Stimulated activated effector memory CD8-positive, alpha-beta T cell treated with anti-CD3 and anti-CD28 coated beads, Interleukin-12 subunit alpha, Interleukin-12 subunit beta, amount 100 ng/mL, for 72 hours (primary cell): ENCODE results near the gene RAB4B.
A peak's percentile ranks its signal among the peaks of the same experiment; 100 is the strongest.
"Not testable (repeated sequence)": the region's sequence is repeated elsewhere in the genome, so short reads cannot be mapped to it uniquely, and the experiment has no call there.

Source experiments
- ATAC-seq: fragments of 150-1000 bp; cut with Tn5 transposase; 2 replicates; pipeline ENCODE4 v1.10.0; 2021
- DNase-seq, 2 donors: peaks; one replicate each; pipeline ENCODE4 v3.0.0; 2021 to 2022; ENCODE audit warnings: low spot score in 2 of 2
- H3K27ac Mint-ChIP-seq: one replicate; pipeline ENCODE4 v1.8.0; 2022; ENCODE audit warnings: mild to moderate bottlenecking, mixed read lengths
- H3K36me3 Mint-ChIP-seq: one replicate; pipeline ENCODE4 v1.8.0; 2022; ENCODE audit warnings: mild to moderate bottlenecking, mixed read lengths
- H3K4me1 Mint-ChIP-seq: one replicate; pipeline ENCODE4 v1.8.0; 2022; ENCODE audit warnings: mixed read lengths
- H3K4me3 Mint-ChIP-seq: one replicate; pipeline ENCODE4 v1.8.0; 2022; ENCODE audit warnings: mild to moderate bottlenecking, mixed read lengths
- H3K9me3 Mint-ChIP-seq: one replicate; pipeline ENCODE4 v1.8.0; 2022; ENCODE audit warnings: mixed read lengths

The RAB4B gene, protein sequence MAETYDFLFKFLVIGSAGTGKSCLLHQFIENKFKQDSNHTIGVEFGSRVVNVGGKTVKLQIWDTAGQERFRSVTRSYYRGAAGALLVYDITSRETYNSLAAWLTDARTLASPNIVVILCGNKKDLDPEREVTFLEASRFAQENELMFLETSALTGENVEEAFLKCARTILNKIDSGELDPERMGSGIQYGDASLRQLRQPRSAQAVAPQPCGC

GRCh38 chr19:40777937-40778705, at the start of gene RAB4B:
Gene RAB4B (plus strand): TSS chr19:40778247. CDS start chr19:40778376, 129 bp downstream.
- no peaks in the 10 kb centered on the region for H3K9me3 Mint-ChIP-seq
- peaks cover 54% of the 10 kb centered on the region for H3K36me3 Mint-ChIP-seq
- H3K27ac Mint-ChIP-seq, result peak within 1 kb of the TSS; percentile 95
- peak within 1 kb of the TSS; percentile 95 for H3K4me3 Mint-ChIP-seq
- DNase-seq, result peak; percentile 96 to 100
- ATAC-seq, result peak; percentile 87
- peaks cover 54% of the 10 kb centered on the region for H3K4me1 Mint-ChIP-seq

DNA sequence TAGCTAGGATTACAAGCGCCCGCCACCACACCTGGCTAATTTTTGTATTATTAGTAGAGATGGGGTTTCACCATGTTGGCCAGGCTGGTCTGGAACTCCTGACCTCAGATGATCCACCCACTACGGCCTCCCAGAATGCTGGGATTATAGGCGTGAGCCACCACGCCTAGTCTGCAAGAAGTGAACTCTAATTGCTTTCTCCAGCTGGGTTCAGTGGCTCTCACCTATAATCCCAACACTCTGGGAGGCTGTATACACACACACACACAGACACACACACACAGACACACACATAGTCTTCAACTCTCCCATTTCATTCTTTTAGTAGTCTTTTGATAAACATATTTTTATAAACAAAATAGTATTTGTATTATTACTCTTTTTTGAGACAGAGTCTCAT, 48.0 kb upstream of the RAB4B start:
- H3K4me3 Mint-ChIP-seq, H3K27ac Mint-ChIP-seq, DNase-seq, H3K4me1 Mint-ChIP-seq, H3K9me3 Mint-ChIP-seq, ATAC-seq: not testable (repeated sequence)
- H3K36me3 Mint-ChIP-seq, result peaks cover 92% of the 10 kb centered on the region

- not testable (repeated sequence) for DNase-seq, H3K4me3 Mint-ChIP-seq, H3K9me3 Mint-ChIP-seq, H3K4me1 Mint-ChIP-seq, ATAC-seq, H3K27ac Mint-ChIP-seq
- H3K36me3 Mint-ChIP-seq, result peaks cover 94% of the 10 kb centered on the region
These were observed 45.7 kb upstream of the RAB4B start for GRCh38 chr19:40732304-40732703.

GRCh38 chr19:40733149-40733548, 44.9 kb upstream of the RAB4B start:
- ATAC-seq (no peak), DNase-seq (no peak)
- Mint-ChIP-seq H3K4me1 (no peaks in the 10 kb centered on the region), H3K9me3 (no peaks in the 10 kb centered on the region), H3K27ac (no peak overlapping the region), H3K36me3 (peaks cover 92% of the 10 kb centered on the region), H3K4me3 (no peak overlapping the region)

DNA sequence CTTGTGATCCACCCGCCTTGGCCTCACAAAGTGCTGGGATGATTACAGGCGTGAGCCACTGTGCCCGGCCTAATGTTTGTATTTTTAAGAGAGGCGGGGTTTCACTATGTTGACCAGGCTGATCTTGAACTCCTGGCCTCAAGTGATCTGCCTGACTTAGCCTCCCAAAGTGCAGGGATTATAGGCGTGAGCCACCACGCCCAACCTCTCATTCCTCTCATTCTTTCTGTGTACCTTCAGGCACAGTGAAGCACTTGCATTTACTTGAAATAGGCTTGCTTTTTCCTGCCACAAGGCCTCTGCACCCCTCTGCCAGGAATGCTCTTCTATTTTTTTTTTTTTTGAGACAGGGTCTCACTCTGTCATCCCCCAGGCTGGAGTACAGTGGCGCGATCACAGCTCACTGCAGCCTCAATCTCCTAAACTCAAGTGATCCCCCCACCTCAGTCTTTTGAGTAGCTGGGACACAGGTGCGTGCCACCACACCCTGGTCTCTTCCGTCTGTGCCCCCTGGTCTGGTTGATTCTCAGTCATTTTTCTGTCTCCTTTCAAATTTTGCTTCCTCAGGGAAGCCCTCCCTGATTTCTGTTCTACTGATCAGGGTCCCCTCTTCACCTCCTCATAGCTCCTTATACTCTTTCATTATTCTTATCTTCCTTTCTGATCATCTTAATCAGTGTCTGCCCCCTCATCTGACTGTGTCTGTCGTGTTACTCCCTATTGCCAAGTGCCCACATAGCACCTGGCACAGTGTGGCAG, 42.9 kb upstream of the RAB4B start:
- Mint-ChIP-seq H3K4me3 (no peak overlapping the region), H3K4me1 (no peaks in the 10 kb centered on the region), H3K9me3 (no peaks in the 10 kb centered on the region), H3K36me3 (peaks cover 76% of the 10 kb centered on the region), H3K27ac (no peak overlapping the region)
- DNase-seq, result no peak
- ATAC-seq, result no peak

- Mint-ChIP-seq H3K4me1 (no peaks in the 10 kb centered on the region), H3K27ac (no peak overlapping the region), H3K36me3 (peaks cover 61% of the 10 kb centered on the region), H3K4me3 (no peak overlapping the region), H3K9me3 (no peaks in the 10 kb centered on the region)
- no peak for ATAC-seq
- no peak for DNase-seq
These were observed 41.4 kb upstream of the RAB4B start for GRCh38 chr19:40736661-40737060.

DNA sequence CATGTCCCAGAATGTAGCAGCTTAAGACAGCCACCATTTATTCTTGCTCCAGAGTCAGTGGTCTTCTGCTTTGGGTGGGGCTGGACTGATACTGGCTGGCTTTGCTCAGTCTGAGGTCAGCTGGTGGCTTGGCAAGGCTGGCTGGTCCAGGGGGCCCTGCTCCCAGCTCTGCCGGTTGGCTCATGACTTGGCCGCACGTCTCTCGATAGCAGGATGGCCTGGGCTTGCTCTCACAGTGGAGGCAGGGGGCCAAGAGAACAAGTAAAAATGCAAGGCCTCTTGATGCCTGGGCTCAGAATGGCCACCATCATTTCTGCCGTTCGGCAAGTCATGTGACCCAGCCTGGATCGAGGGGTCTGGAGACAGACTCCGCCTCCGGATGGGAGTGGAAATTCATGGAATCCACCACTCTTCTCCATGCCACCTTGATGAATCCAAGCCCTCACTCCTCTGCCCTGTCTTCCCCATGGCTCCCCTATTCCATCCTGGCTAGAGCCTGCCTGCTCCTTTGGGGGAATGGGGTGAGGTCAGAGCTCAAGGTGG, 40.9 kb upstream of the RAB4B start:
- ATAC-seq, result no peak
- no peak overlapping the region for H3K4me3 Mint-ChIP-seq
- H3K4me1 Mint-ChIP-seq, result no peaks in the 10 kb centered on the region
- no peak for DNase-seq
- no peaks in the 10 kb centered on the region for H3K9me3 Mint-ChIP-seq
- peaks cover 56% of the 10 kb centered on the region for H3K36me3 Mint-ChIP-seq
- no peak overlapping the region for H3K27ac Mint-ChIP-seq

GRCh38 chr19:40739030-40739839, 38.8 kb upstream of the RAB4B start:
- Mint-ChIP-seq H3K9me3 (no peaks in the 10 kb centered on the region), H3K36me3 (peaks cover 35% of the 10 kb centered on the region), H3K4me3 (no peak overlapping the region), H3K27ac (peak overlapping the region; percentile 78), H3K4me1 (no peaks in the 10 kb centered on the region)
- ATAC-seq, result peak; percentile 56
- no peak for DNase-seq

DNA sequence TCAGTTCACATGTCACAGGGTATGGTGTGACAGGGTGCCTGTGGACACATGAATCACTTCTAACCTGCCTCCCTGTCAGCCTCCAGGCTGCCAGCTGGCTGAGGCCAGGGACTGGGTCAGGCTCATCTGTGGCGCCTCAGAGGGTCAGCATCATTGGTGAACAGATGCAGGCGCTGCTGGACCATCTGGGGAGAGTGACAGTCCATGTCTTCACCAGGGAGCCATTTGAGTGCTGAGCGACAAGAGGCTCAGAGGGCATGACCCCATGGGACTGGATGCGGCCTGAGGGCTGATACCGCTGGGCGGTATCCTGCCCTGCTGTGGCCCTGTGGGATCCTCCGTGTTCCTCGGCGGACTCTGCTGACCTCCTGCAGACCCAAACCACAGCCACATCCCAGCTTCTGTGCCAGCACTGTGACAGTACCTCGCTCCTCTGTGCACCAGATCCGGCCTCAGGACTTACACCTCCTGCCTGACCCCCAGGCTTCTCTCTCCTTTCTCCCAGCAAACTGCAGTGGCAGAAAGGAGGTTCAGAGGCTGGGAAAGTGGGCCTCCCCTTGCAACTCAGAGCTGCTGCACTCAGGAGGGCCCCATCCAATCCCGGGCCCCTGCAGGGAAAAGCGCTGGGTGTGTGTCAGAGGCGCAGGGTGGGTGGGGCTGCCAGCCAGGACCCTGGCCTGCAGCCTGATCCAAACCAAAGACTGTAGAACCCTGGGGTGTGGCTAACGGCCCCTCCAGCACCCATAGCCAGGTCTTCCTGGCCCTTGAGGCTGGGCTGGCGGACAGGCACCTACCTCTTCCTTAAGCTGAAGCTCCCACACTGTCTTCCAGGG, 38.0 kb upstream of the RAB4B start:
- Mint-ChIP-seq H3K4me3 (no peak overlapping the region), H3K4me1 (no peaks in the 10 kb centered on the region), H3K36me3 (peaks cover 27% of the 10 kb centered on the region), H3K27ac (peak overlapping the region; percentile 78), H3K9me3 (no peaks in the 10 kb centered on the region)
- ATAC-seq, result no peak
- DNase-seq, result no peak

DNA sequence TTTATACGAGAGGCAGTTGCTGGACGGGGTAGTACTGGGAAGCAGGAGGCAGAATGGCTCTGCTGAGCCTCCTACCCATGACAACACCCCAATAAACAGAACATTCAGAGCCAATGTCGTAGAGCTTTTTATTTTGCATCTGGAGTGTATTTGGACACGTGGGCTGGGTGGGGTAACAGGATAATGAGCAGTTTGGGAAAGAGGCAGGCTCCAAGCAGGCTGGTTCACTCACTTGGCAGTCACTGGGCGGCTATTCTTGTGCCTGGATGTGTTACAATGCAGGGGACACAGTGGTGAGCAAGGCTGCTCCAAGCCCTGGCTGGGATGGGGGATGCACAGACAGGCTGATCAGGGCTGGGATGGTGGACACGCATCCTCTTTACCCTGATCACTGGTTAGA, 37.3 kb upstream of the RAB4B start:
- H3K27ac Mint-ChIP-seq, result peak overlapping the region; percentile 57
- peaks cover 20% of the 10 kb centered on the region for H3K36me3 Mint-ChIP-seq
- H3K4me1 Mint-ChIP-seq, result no peaks in the 10 kb centered on the region
- ATAC-seq (no peak), DNase-seq (no peak)
- H3K4me3 Mint-ChIP-seq, result no peak overlapping the region
- no peaks in the 10 kb centered on the region for H3K9me3 Mint-ChIP-seq

- Mint-ChIP-seq H3K4me1 (no peaks in the 10 kb centered on the region), H3K27ac (no peak overlapping the region)
These were observed 36.3 kb upstream of the RAB4B start for GRCh38 chr19:40741527-40742390.

GRCh38 chr19:40742477-40742876, 35.6 kb upstream of the RAB4B start:
- DNase-seq, result no peak
- Mint-ChIP-seq H3K27ac (no peak overlapping the region), H3K4me3 (no peak overlapping the region), H3K36me3 (peaks cover 5% of the 10 kb centered on the region), H3K9me3 (no peaks in the 10 kb centered on the region), H3K4me1 (no peaks in the 10 kb centered on the region)
- ATAC-seq, result no peak

More at GRCh38 chr19:40741527-40742390, 36.3 kb upstream of the RAB4B start:
- no peaks in the 10 kb centered on the region for H3K9me3 Mint-ChIP-seq
- H3K36me3 Mint-ChIP-seq, result peaks cover 12% of the 10 kb centered on the region
- H3K4me3 Mint-ChIP-seq, result no peak overlapping the region
- DNase-seq (no peak), ATAC-seq (no peak)

DNA sequence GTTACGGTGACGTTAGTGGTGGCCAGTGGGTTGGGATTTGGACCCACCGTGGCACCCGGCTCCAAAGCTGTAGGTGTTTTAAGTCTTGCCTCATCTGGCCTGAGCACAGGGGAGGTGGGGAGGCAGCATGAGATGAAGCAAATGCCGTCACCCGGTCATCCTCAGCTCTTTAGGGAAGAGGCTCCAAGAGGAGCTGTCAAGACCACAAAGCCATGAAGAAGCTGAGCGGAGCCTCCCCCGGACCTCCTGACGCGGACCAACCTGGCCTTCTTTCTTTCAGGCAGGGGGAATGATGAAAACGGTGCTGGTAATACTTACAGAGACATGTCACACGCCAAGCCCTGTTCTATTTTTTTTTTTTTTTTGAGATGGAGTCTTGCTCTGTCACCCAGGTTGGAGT, 35.2 kb upstream of the RAB4B start:
- Mint-ChIP-seq H3K36me3 (peaks cover under 1% of the 10 kb centered on the region), H3K9me3 (no peaks in the 10 kb centered on the region), H3K4me3 (no peak overlapping the region), H3K4me1 (no peaks in the 10 kb centered on the region), H3K27ac (no peak overlapping the region)
- ATAC-seq, result no peak
- DNase-seq, result no peak
